AG09309 (cell line): Measurements from ENCODE around the gene CDK14.
A peak's percentile ranks its signal among the peaks of the same experiment; 100 is the strongest.

Experiments used
- DNase-seq: peaks from one replicate; pipeline ENCODE4 v3.0.0-alpha.2; 2010; ENCODE audit warnings: low read depth
- H3K4me3 ChIP-seq: 2 replicates; pipeline ENCODE4 v1.5.1; 2011; ENCODE audit warnings: mild to moderate bottlenecking, low read depth, low read length, moderate library complexity; ENCODE audit not compliant: control insufficient read depth
- TF ChIP-seq, protein P1 (sequence below): IDR thresholded peaks from 2 replicates; pipeline ENCODE4 v1.5.1; 2011; ENCODE audit warnings: mild to moderate bottlenecking, low read depth, low read length, inconsistent platforms; ENCODE audit not compliant: insufficient read depth, control insufficient read depth; ENCODE audit errors: missing control alignments

Gene CDK14

GRCh38 chr7:91180746-91181145, 584.6 kb downstream of the CDK14 start:
- no peak overlapping the region for H3K4me3 ChIP-seq
- TF ChIP-seq, protein P1, sequence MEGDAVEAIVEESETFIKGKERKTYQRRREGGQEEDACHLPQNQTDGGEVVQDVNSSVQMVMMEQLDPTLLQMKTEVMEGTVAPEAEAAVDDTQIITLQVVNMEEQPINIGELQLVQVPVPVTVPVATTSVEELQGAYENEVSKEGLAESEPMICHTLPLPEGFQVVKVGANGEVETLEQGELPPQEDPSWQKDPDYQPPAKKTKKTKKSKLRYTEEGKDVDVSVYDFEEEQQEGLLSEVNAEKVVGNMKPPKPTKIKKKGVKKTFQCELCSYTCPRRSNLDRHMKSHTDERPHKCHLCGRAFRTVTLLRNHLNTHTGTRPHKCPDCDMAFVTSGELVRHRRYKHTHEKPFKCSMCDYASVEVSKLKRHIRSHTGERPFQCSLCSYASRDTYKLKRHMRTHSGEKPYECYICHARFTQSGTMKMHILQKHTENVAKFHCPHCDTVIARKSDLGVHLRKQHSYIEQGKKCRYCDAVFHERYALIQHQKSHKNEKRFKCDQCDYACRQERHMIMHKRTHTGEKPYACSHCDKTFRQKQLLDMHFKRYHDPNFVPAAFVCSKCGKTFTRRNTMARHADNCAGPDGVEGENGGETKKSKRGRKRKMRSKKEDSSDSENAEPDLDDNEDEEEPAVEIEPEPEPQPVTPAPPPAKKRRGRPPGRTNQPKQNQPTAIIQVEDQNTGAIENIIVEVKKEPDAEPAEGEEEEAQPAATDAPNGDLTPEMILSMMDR, result no peak
- DNase-seq, result no peak

DNA sequence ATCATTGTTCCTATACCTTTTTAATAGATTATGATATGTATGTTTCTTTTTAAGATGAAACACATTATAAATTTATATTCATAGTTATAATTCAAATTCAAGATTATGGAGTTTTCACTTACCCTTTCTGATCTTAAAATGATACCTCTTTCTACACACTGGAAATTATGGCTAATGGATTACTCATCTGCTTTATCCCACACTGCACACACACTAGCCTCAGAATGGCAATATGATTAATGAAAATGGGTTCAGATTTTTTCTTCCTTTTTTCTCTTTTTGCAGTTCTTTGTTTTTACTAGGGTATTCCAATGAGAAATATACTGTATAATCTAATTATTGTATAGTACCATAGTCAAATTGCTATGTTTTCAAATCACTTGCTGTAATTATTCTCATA, 585.8 kb downstream of the CDK14 start:
- no peak overlapping the region for H3K4me3 ChIP-seq
- DNase-seq, result no peak
- TF ChIP-seq, protein P1, result no peak

DNA sequence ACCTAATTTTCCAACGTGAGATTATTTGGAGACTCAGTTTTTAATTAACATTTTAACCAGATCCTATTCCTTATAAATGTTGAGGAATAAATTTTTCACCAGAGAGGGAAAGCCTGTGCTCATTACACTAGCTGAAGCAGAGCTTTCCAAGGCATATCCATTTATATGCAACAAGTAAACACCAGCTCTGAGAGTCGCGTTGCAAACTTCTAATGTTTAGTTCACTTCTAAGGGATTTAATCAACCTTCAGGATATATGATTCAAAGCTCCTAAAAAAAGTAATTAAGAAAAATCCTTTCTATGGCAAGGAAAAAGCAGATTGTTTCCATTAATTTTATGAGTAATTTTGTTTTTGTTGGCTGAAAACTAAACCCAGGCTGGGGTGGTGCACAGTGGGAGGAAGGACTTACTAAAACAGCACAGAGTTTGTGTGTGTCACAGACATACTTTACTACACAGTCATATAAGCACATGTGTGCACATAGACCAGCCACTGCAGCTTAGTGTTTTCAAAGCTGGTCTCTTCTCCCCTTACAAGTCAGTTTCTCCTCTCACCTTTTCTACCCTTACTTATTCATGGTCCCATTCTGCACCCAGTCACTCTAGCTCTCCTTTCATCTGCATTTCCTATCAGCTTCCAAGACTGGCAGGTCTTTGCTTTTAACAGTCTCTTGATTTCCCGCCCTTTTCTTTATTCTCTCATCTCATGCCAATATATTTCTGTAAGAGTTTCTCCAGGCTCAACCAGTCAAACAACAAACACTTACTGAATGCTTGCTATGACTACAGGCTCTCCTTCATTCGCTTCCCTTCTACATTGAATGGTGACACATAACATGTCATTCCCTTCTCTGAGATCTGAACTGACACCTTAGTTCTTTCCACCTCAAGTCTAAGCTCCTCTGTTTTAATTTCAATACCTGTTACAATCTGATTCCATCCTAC, 587.0 kb downstream of the CDK14 start:
- peak; percentile 91 for DNase-seq
- TF ChIP-seq, protein P1, result no peak

DNA sequence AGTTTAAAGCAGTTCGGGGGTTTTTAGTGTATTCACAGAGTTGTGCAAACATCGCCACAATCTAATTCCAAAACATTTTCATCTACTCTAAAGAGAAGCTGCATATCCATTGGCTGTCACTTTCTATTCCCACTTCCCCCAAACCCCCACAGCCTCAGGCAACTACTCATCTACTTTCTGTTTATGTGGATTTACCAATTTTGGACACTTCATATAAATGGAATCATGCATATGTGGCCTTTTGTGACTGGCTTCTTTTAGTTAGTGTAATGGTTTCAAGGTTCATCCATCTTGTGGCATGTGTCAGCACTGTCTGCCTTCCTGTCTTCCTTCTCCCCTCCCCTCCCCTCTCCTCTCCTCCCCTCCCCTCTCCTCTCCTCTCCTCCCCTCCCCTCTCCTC, 589.6 kb downstream of the CDK14 start:
- no peak for DNase-seq
- H3K4me3 ChIP-seq, result no peak overlapping the region
- TF ChIP-seq, protein P1, result no peak

More for the DNA sequence above, 587.0 kb downstream of the CDK14 start:
- no peak overlapping the region for H3K4me3 ChIP-seq

DNA sequence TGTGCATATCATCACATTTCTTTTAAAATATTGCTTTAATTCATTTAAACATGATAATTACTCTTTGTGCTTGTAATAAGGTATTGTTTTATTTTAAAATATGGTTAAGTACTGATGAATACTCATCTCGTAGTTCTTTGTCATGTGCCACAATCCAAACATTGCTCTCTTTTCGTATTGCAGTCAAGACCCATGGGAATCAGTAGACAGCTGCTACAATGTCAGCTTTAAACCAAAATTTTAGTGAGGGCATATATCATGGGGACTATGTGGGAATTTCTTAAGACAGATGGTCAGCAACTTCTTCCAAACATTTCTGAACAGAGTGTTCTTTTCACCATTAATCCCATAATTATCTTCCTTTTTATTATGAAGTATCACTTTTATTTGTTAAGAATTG, 590.9 kb downstream of the CDK14 start:
- H3K4me3 ChIP-seq, result no peak overlapping the region
- TF ChIP-seq, protein P1, result no peak
- no peak for DNase-seq

- DNase-seq, result no peak
- TF ChIP-seq, protein P1, result no peak
- H3K4me3 ChIP-seq, result no peak overlapping the region
These were observed 595.6 kb downstream of the CDK14 start for GRCh38 chr7:91191771-91192170.
